Effector CD8-positive, alpha-beta T cell (primary cell): ENCODE data around the gene CLCN1.

Experiments used
- DNase-seq: peaks from one replicate; lab custom pipeline; 2025; lab: John Stamatoyannopoulos, UW

The CLCN1 gene

GRCh38 chr7:143331179-143331801, 15.4 kb downstream of the CLCN1 start:
- no peak for DNase-seq

GRCh38 chr7:143334244-143334643, 18.3 kb downstream of the CLCN1 start:
- DNase-seq, result no peak

GRCh38 chr7:143337216-143337615, 21.3 kb downstream of the CLCN1 start:
- no peak for DNase-seq

- DNase-seq, result no peak
These were observed 25.9 kb downstream of the CLCN1 start for GRCh38 chr7:143341842-143342241.

- DNase-seq, result no peak
These were observed 27.7 kb downstream of the CLCN1 start for GRCh38 chr7:143343596-143343995.

- DNase-seq, result peak; percentile 40
These were observed 29.6 kb downstream of the CLCN1 start for GRCh38 chr7:143345428-143345900.

GRCh38 chr7:143346018-143346417, 30.1 kb downstream of the CLCN1 start:
- no peak for DNase-seq

GRCh38 chr7:143347950-143348349, 32.0 kb downstream of the CLCN1 start:
- DNase-seq, result no peak

- DNase-seq, result no peak
These were observed 35.1 kb downstream of the CLCN1 start for GRCh38 chr7:143351060-143351459.

- no peak for DNase-seq
These were observed 35.7 kb downstream of the CLCN1 start for GRCh38 chr7:143351574-143351973.

GRCh38 chr7:143352531-143353002, 36.7 kb downstream of the CLCN1 start:
- no peak for DNase-seq

GRCh38 chr7:143354376-143354775, 38.5 kb downstream of the CLCN1 start:
- no peak for DNase-seq

- DNase-seq, result no peak
These were observed 39.1 kb downstream of the CLCN1 start for GRCh38 chr7:143354965-143355364.

GRCh38 chr7:143355450-143356385, 39.8 kb downstream of the CLCN1 start:
- DNase-seq, result no peak

- no peak for DNase-seq
These were observed 40.6 kb downstream of the CLCN1 start for GRCh38 chr7:143356414-143357050.

GRCh38 chr7:143358626-143359025, 42.7 kb downstream of the CLCN1 start:
- no peak for DNase-seq

GRCh38 chr7:143359771-143360353, 44.0 kb downstream of the CLCN1 start:
- no peak for DNase-seq

- no peak for DNase-seq
These were observed 45.1 kb downstream of the CLCN1 start for GRCh38 chr7:143360788-143361551.

- no peak for DNase-seq
These were observed 45.7 kb downstream of the CLCN1 start for GRCh38 chr7:143361552-143362130.

- no peak for DNase-seq
These were observed 46.5 kb downstream of the CLCN1 start, which contains the start of gene FAM131B for GRCh38 chr7:143362131-143363015. TSS of gene FAM131B (minus strand) at chr7:143362713. CDS start at chr7:143362603, 110 bp downstream.
